ENCODE data around the gene TMEM176B.
"Not testable (repeated sequence)": the region's sequence is repeated elsewhere in the genome, so short reads cannot be mapped to it uniquely, and the experiment has no call there.

The TMEM176B gene

GRCh38 chr7:150820578-150821198 lies 20.5 kb upstream of the TMEM176B start:
- no peak for DNase-seq

GRCh38 chr7:150820148-150820547 lies 20.0 kb upstream of the TMEM176B start:
- no peak for DNase-seq

GRCh38 chr7:150818971-150819370 lies 18.8 kb upstream of the TMEM176B start:
- no peak for DNase-seq

- no peak for DNase-seq
Measured at GRCh38 chr7:150814328-150815001, 14.3 kb upstream of the TMEM176B start.

- not testable (repeated sequence) for DNase-seq
Measured at GRCh38 chr7:150807616-150808438, 7.7 kb upstream of the TMEM176B start.

GRCh38 chr7:150806863-150807262 lies 6.7 kb upstream of the TMEM176B start:
- DNase-seq: no peak

GRCh38 chr7:150806454-150806853 lies 6.3 kb upstream of the TMEM176B start:
- no peak for DNase-seq

- no peak for DNase-seq
Measured at GRCh38 chr7:150805864-150806263, 5.7 kb upstream of the TMEM176B start.

- no peak for DNase-seq
Measured at GRCh38 chr7:150804802-150805201, 4.6 kb upstream of the TMEM176B start.

GRCh38 chr7:150803161-150803860 lies 3.1 kb upstream of the TMEM176B start:
- no peak for DNase-seq

- DNase-seq: no peak
Measured at GRCh38 chr7:150801946-150802771, 2.0 kb upstream of the TMEM176B start.

GRCh38 chr7:150801242-150801945 lies 1.2 kb upstream of the TMEM176B start:
- DNase-seq: no peak

GRCh38 chr7:150800581-150801241 lies 547 bp upstream of the TMEM176B start, which contains the start of gene TMEM176A:
Gene TMEM176A (plus strand): TSS chr7:150800769. CDS start chr7:150801551, 782 bp downstream.
- DNase-seq: no peak

GRCh38 chr7:150799156-150799555 lies 1.0 kb downstream of the TMEM176B start:
- DNase-seq: no peak

GRCh38 chr7:150797661-150798060 lies 2.5 kb downstream of the TMEM176B start:
- no peak for DNase-seq

- no peak for DNase-seq
Measured at GRCh38 chr7:150793569-150794238, 6.5 kb downstream of the TMEM176B start.

GRCh38 chr7:150791746-150792452 lies 8.3 kb downstream of the TMEM176B start:
- no peak for DNase-seq

- no peak for DNase-seq
Measured at GRCh38 chr7:150791304-150791703, 8.9 kb downstream of the TMEM176B start.

GRCh38 chr7:150790416-150791075 lies 9.6 kb downstream of the TMEM176B start:
- no peak for DNase-seq

All from cortex of kidney (tissue), 1 donor.